Memory B cell (primary cell): ENCODE results near the gene NMRAL1.

ENCODE experiments used
- ATAC-seq: fragments of 150-1000 bp; cut with Tn5 transposase; 2 replicates; pipeline ENCODE4 v1.10.0; 2021; ENCODE audit warnings: low read depth, mild to moderate bottlenecking, moderate library complexity
- DNase-seq, 2 donors: peaks; one replicate each; pipeline ENCODE4 v3.0.0; 2022; ENCODE audit warnings: low spot score in 2 of 2
- H3K27ac Mint-ChIP-seq: one replicate; pipeline ENCODE4 v1.8.0; 2022; ENCODE audit warnings: mild to moderate bottlenecking, moderate library complexity, mixed read lengths
- H3K27me3 Mint-ChIP-seq: one replicate; pipeline ENCODE4 v1.8.0; 2022; ENCODE audit warnings: mixed read lengths
- H3K36me3 Mint-ChIP-seq: one replicate; pipeline ENCODE4 v1.8.0; 2022; ENCODE audit warnings: mild to moderate bottlenecking, mixed read lengths
- H3K4me1 Mint-ChIP-seq: one replicate; pipeline ENCODE4 v1.8.0; 2022; ENCODE audit warnings: mixed read lengths
- H3K4me3 Mint-ChIP-seq: one replicate; pipeline ENCODE4 v1.8.0; 2022; ENCODE audit warnings: mild to moderate bottlenecking, moderate library complexity, mixed read lengths
- H3K9me3 Mint-ChIP-seq: one replicate; pipeline ENCODE4 v1.8.0; 2022; ENCODE audit warnings: mixed read lengths

Gene NMRAL1

GRCh38 chr16:4494746-4495490 lies 20.5 kb upstream of the NMRAL1 start:
- Mint-ChIP-seq H3K36me3 (peaks cover 9% of the 10 kb centered on the region), H3K27ac (peak overlapping the region; percentile 69), H3K27me3 (no peaks in the 10 kb centered on the region), H3K4me3 (no peak overlapping the region), H3K9me3 (no peaks in the 10 kb centered on the region), H3K4me1 (peaks cover 12% of the 10 kb centered on the region)
- ATAC-seq = no peak
- DNase-seq = no peak

GRCh38 chr16:4491898-4492297 lies 17.5 kb upstream of the NMRAL1 start:
- peak overlapping the region; percentile 24 for H3K27ac Mint-ChIP-seq
- DNase-seq (no peak), ATAC-seq (no peak)
- H3K4me1 Mint-ChIP-seq = peaks cover 5% of the 10 kb centered on the region
- no peaks in the 10 kb centered on the region for H3K27me3 Mint-ChIP-seq
- no peak overlapping the region for H3K4me3 Mint-ChIP-seq
- H3K9me3 Mint-ChIP-seq = no peaks in the 10 kb centered on the region
- H3K36me3 Mint-ChIP-seq = peaks cover 12% of the 10 kb centered on the region

- ATAC-seq (no peak), DNase-seq (no peak)
- no peak overlapping the region for H3K4me3 Mint-ChIP-seq
- H3K9me3 Mint-ChIP-seq = no peaks in the 10 kb centered on the region
- H3K27ac Mint-ChIP-seq = peak overlapping the region; percentile 20
- peaks cover 17% of the 10 kb centered on the region for H3K36me3 Mint-ChIP-seq
- peaks cover 11% of the 10 kb centered on the region for H3K4me1 Mint-ChIP-seq
- H3K27me3 Mint-ChIP-seq = no peaks in the 10 kb centered on the region
These were observed 14.6 kb upstream of the NMRAL1 start for GRCh38 chr16:4489030-4489429.

GRCh38 chr16:4488499-4488967 lies 14.1 kb upstream of the NMRAL1 start:
- Mint-ChIP-seq H3K27me3 (no peaks in the 10 kb centered on the region), H3K4me1 (peaks cover 11% of the 10 kb centered on the region), H3K27ac (peak overlapping the region; percentile 20), H3K9me3 (no peaks in the 10 kb centered on the region), H3K4me3 (no peak overlapping the region), H3K36me3 (peaks cover 17% of the 10 kb centered on the region)
- no peak for DNase-seq
- ATAC-seq = no peak

GRCh38 chr16:4487955-4488498 lies 13.6 kb upstream of the NMRAL1 start:
- Mint-ChIP-seq H3K36me3 (peaks cover 14% of the 10 kb centered on the region), H3K27ac (peak overlapping the region; percentile 20), H3K9me3 (no peaks in the 10 kb centered on the region), H3K4me3 (no peak overlapping the region), H3K27me3 (no peaks in the 10 kb centered on the region), H3K4me1 (peaks cover 8% of the 10 kb centered on the region)
- DNase-seq (no peak), ATAC-seq (no peak)

GRCh38 chr16:4486126-4486893 lies 11.9 kb upstream of the NMRAL1 start:
- ATAC-seq = no peak
- Mint-ChIP-seq H3K4me3 (no peak overlapping the region), H3K27me3 (no peaks in the 10 kb centered on the region), H3K27ac (peak overlapping the region; percentile 3), H3K4me1 (peaks cover 11% of the 10 kb centered on the region), H3K9me3 (no peaks in the 10 kb centered on the region), H3K36me3 (peaks cover 17% of the 10 kb centered on the region)
- DNase-seq = no peak

- H3K27ac Mint-ChIP-seq = peak overlapping the region; percentile 64
These were observed 7.5 kb upstream of the NMRAL1 start for GRCh38 chr16:4481963-4482362.

GRCh38 chr16:4481526-4481925 lies 7.1 kb upstream of the NMRAL1 start:
- DNase-seq (no peak), ATAC-seq (no peak)
- no peak overlapping the region for H3K4me3 Mint-ChIP-seq
- no peaks in the 10 kb centered on the region for H3K27me3 Mint-ChIP-seq
- H3K9me3 Mint-ChIP-seq = no peaks in the 10 kb centered on the region
- peak overlapping the region; percentile 64 for H3K27ac Mint-ChIP-seq
- peaks cover 20% of the 10 kb centered on the region for H3K4me1 Mint-ChIP-seq
- peaks cover 10% of the 10 kb centered on the region for H3K36me3 Mint-ChIP-seq

More at GRCh38 chr16:4481963-4482362, 7.5 kb upstream of the NMRAL1 start:
- Mint-ChIP-seq H3K4me1 (peaks cover 17% of the 10 kb centered on the region), H3K9me3 (no peaks in the 10 kb centered on the region), H3K27me3 (no peaks in the 10 kb centered on the region), H3K36me3 (peaks cover 10% of the 10 kb centered on the region), H3K4me3 (no peak overlapping the region)
- DNase-seq = no peak
- no peak for ATAC-seq

GRCh38 chr16:4477966-4478365 lies 3.5 kb upstream of the NMRAL1 start:
- Mint-ChIP-seq H3K9me3 (no peaks in the 10 kb centered on the region), H3K4me3 (peak overlapping the region; percentile 62), H3K27me3 (no peaks in the 10 kb centered on the region), H3K4me1 (peaks cover 17% of the 10 kb centered on the region), H3K36me3 (peaks cover 2% of the 10 kb centered on the region), H3K27ac (no peak overlapping the region)
- ATAC-seq (no peak), DNase-seq (no peak)

GRCh38 chr16:4475880-4476788 lies 1.7 kb upstream of the NMRAL1 start, which contains the start of gene HMOX2:
HMOX2 (plus strand) TSS chr16:4476398; CDS start chr16:4505525, 29,127 bp downstream.
- DNase-seq = peak; percentile 95 to 97
- Mint-ChIP-seq H3K9me3 (no peaks in the 10 kb centered on the region), H3K36me3 (no peaks in the 10 kb centered on the region), H3K27me3 (no peaks in the 10 kb centered on the region), H3K4me3 (peak within 1 kb of the TSS; percentile 86), H3K27ac (peak within 1 kb of the TSS; percentile 84), H3K4me1 (peaks cover 15% of the 10 kb centered on the region)
- peak; percentile 88 for ATAC-seq

- Mint-ChIP-seq H3K9me3 (no peaks in the 10 kb centered on the region), H3K4me1 (peaks cover 11% of the 10 kb centered on the region), H3K27me3 (no peaks in the 10 kb centered on the region), H3K4me3 (peak overlapping the region; percentile 37), H3K36me3 (peaks cover 4% of the 10 kb centered on the region), H3K27ac (peak overlapping the region; percentile 53)
- no peak for DNase-seq
- ATAC-seq = no peak
These were observed 1.5 kb downstream of the NMRAL1 start for GRCh38 chr16:4472880-4473279.

GRCh38 chr16:4471869-4472268 lies 2.6 kb downstream of the NMRAL1 start:
- DNase-seq (no peak), ATAC-seq (no peak)
- no peaks in the 10 kb centered on the region for H3K27me3 Mint-ChIP-seq
- no peak overlapping the region for H3K4me3 Mint-ChIP-seq
- H3K9me3 Mint-ChIP-seq = no peaks in the 10 kb centered on the region
- peaks cover 5% of the 10 kb centered on the region for H3K4me1 Mint-ChIP-seq
- no peak overlapping the region for H3K27ac Mint-ChIP-seq
- peaks cover 5% of the 10 kb centered on the region for H3K36me3 Mint-ChIP-seq

- Mint-ChIP-seq H3K4me1 (no peaks in the 10 kb centered on the region), H3K27me3 (no peaks in the 10 kb centered on the region), H3K27ac (no peak overlapping the region), H3K36me3 (peaks cover 12% of the 10 kb centered on the region), H3K4me3 (no peak overlapping the region), H3K9me3 (no peaks in the 10 kb centered on the region)
- no peak for DNase-seq
- ATAC-seq = no peak
These were observed 5.5 kb downstream of the NMRAL1 start for GRCh38 chr16:4468972-4469371.
